HEK293 (cell line): Measurements from ENCODE around the gene PSME4.

ENCODE experiments used
- CTCF ChIA-PET: fragments of 350-600 bp; formaldehyde crosslinking; extraction: SDS; loops from one replicate; lab custom pipeline; 2021; ENCODE audit warnings: antibody characterized with exemption; lab: Yijun Ruan, JAX
- POLR2A ChIA-PET: fragments of 300-600 bp; formaldehyde crosslinking; extraction: SDS; loops from one replicate; lab custom pipeline; 2020; ENCODE audit warnings: antibody characterized with exemption, inconsistent platforms; lab: Yijun Ruan, JAX
- H3K27ac ChIP-seq: fragments of 200-500 bp; sonication (Bioruptor generic); 2 replicates; pipeline ENCODE4 v1.5.1; 2014; ENCODE audit warnings: low read depth, low read length, control low read depth, inconsistent platforms; ENCODE audit errors: extremely low read depth
- H3K36me3 ChIP-seq, 2 experiments: fragments of 200-500 bp in 1 of 2; sonication (Bioruptor generic) in 1 of 2; 1 replicate in 1 of 2; 2 replicates in 1 of 2; pipeline ENCODE4 v1.5.1; 2014 to 2017; ENCODE audit warnings: inconsistent platforms in 2 of 2, low read length in 2 of 2; ENCODE audit not compliant: control insufficient read depth in 2 of 2, insufficient read depth in 1 of 2
- H3K4me1 ChIP-seq: fragments of 200-500 bp; sonication (Bioruptor generic); 2 replicates; pipeline ENCODE4 v1.5.1; 2014; ENCODE audit warnings: mild to moderate bottlenecking, low read length, inconsistent platforms; ENCODE audit not compliant: control insufficient read depth, insufficient read depth
- H3K4me3 ChIP-seq: 2 replicates; pipeline ENCODE4 v1.5.1; 2011; ENCODE audit warnings: low read depth, mild to moderate bottlenecking, control low read depth, low read length, moderate library complexity
- H3K9me3 ChIP-seq: fragments of 200-500 bp; sonication (Bioruptor generic); 2 replicates; pipeline ENCODE4 v1.5.1; 2014; ENCODE audit warnings: low read depth, low read length, inconsistent platforms; ENCODE audit not compliant: control insufficient read depth, insufficient read depth
- BCL11A ChIP-seq: fragments of 450-650 bp; formaldehyde crosslinking; IDR thresholded peaks from 2 replicates; pipeline ENCODE4 v1.5.1; 2016; ENCODE audit warnings: low read depth, missing biosample characterization, missing genetic modification characterization
- BCL11B ChIP-seq: fragments of 450-650 bp; formaldehyde crosslinking; IDR thresholded peaks from 2 replicates; pipeline ENCODE4 v1.5.1; 2016; ENCODE audit warnings: low read depth, missing biosample characterization, missing genetic modification characterization
- FEZF1 ChIP-seq: fragments of 450-650 bp; formaldehyde crosslinking; IDR thresholded peaks from 2 replicates; pipeline ENCODE4 v1.5.1; 2016; ENCODE audit warnings: missing biosample characterization, missing genetic modification characterization
- HOXC10 ChIP-seq: sonication (generic); formaldehyde crosslinking; IDR thresholded peaks from 2 replicates; pipeline ENCODE4 v1.8.1; 2023; ENCODE audit warnings: mild to moderate bottlenecking, missing genetic modification reagents
- KLF16 ChIP-seq: fragments of 450-650 bp; formaldehyde crosslinking; IDR thresholded peaks from 2 replicates; pipeline ENCODE4 v1.5.1; 2017; ENCODE audit warnings: missing biosample characterization, missing genetic modification characterization
- KLF7 ChIP-seq: fragments of 450-650 bp; formaldehyde crosslinking; IDR thresholded peaks from 2 replicates; pipeline ENCODE4 v1.5.1; 2016; ENCODE audit warnings: missing biosample characterization, missing genetic modification characterization, borderline replicate concordance
- MYNN ChIP-seq: fragments of 450-650 bp; formaldehyde crosslinking; IDR thresholded peaks from 2 replicates; pipeline ENCODE4 v1.5.1; 2016; ENCODE audit warnings: missing biosample characterization, missing genetic modification characterization, borderline replicate concordance
- OSR2 ChIP-seq: fragments of 450-650 bp; formaldehyde crosslinking; IDR thresholded peaks from 2 replicates; pipeline ENCODE4 v1.5.1; 2016; ENCODE audit warnings: missing biosample characterization, missing genetic modification characterization
- PRDM1 ChIP-seq: fragments of 450-650 bp; formaldehyde crosslinking; IDR thresholded peaks from 2 replicates; pipeline ENCODE4; 2016; ENCODE audit warnings: missing biosample characterization, missing genetic modification characterization
- ZBTB21 ChIP-seq: fragments of 450-650 bp; formaldehyde crosslinking; IDR thresholded peaks from 2 replicates; pipeline ENCODE4 v1.5.1; 2017; ENCODE audit warnings: missing biosample characterization, missing genetic modification characterization
- ZFP37 ChIP-seq: fragments of 450-650 bp; formaldehyde crosslinking; IDR thresholded peaks from 2 replicates; pipeline ENCODE4 v1.5.1; 2016; ENCODE audit warnings: missing biosample characterization, missing genetic modification characterization
- ZNF133 ChIP-seq: fragments of 450-650 bp; formaldehyde crosslinking; IDR thresholded peaks from 2 replicates; pipeline ENCODE4 v1.5.1; 2016; ENCODE audit warnings: missing biosample characterization, missing genetic modification characterization
- ZNF140 ChIP-seq: fragments of 450-650 bp; formaldehyde crosslinking; IDR thresholded peaks from 2 replicates; pipeline ENCODE4 v1.5.1; 2016; ENCODE audit warnings: missing biosample characterization, missing genetic modification characterization
- ZNF155 ChIP-seq: fragments of 450-650 bp; formaldehyde crosslinking; IDR thresholded peaks from 2 replicates; pipeline ENCODE4 v1.5.1; 2016; ENCODE audit warnings: missing biosample characterization, missing genetic modification characterization
- ZNF19 ChIP-seq: fragments of 450-650 bp; formaldehyde crosslinking; IDR thresholded peaks from 2 replicates; pipeline ENCODE4; 2016; ENCODE audit warnings: missing biosample characterization, missing genetic modification characterization, low read depth
- ZNF221 ChIP-seq: fragments of 450-650 bp; formaldehyde crosslinking; IDR thresholded peaks from 2 replicates; pipeline ENCODE4 v1.5.1; 2017; ENCODE audit warnings: missing biosample characterization, missing genetic modification characterization, borderline replicate concordance
- ZNF416 ChIP-seq: fragments of 450-650 bp; formaldehyde crosslinking; IDR thresholded peaks from 2 replicates; pipeline ENCODE4 v1.5.1; 2016; ENCODE audit warnings: missing biosample characterization, missing genetic modification characterization
- ZNF423 ChIP-seq: fragments of 450-650 bp; formaldehyde crosslinking; IDR thresholded peaks from 2 replicates; pipeline ENCODE4 v1.5.1; 2016; ENCODE audit warnings: missing biosample characterization, missing genetic modification characterization
- ZNF548 ChIP-seq: fragments of 450-650 bp; formaldehyde crosslinking; IDR thresholded peaks from 2 replicates; pipeline ENCODE4 v1.5.1; 2016; ENCODE audit warnings: missing biosample characterization, missing genetic modification characterization
- ZNF555 ChIP-seq: fragments of 450-650 bp; formaldehyde crosslinking; conservative IDR thresholded peaks from 2 replicates; pipeline ENCODE4 v1.5.1; 2017; ENCODE audit warnings: missing biosample characterization, mild to moderate bottlenecking, missing genetic modification characterization, inconsistent platforms
- ZNF558 ChIP-seq: fragments of 450-650 bp; formaldehyde crosslinking; IDR thresholded peaks from 2 replicates; pipeline ENCODE4 v1.5.1; 2016; ENCODE audit warnings: missing biosample characterization, missing genetic modification characterization
- ZNF585B ChIP-seq: fragments of 450-650 bp; formaldehyde crosslinking; IDR thresholded peaks from 2 replicates; pipeline ENCODE4 v1.5.1; 2016; ENCODE audit warnings: missing biosample characterization, missing genetic modification characterization
- ZNF660 ChIP-seq: fragments of 450-650 bp; IDR thresholded peaks from 2 replicates; pipeline ENCODE4 v1.5.1; 2018; ENCODE audit warnings: missing biosample characterization, mild to moderate bottlenecking, missing genetic modification characterization
- ZNF664 ChIP-seq: fragments of 450-650 bp; formaldehyde crosslinking; IDR thresholded peaks from 2 replicates; pipeline ENCODE4 v1.5.1; 2016; ENCODE audit warnings: missing biosample characterization, missing genetic modification characterization
- ZNF701 ChIP-seq: fragments of 450-650 bp; formaldehyde crosslinking; IDR thresholded peaks from 2 replicates; pipeline ENCODE4 v1.5.1; 2016; ENCODE audit warnings: missing biosample characterization, missing genetic modification characterization
- ZNF707 ChIP-seq: fragments of 450-650 bp; formaldehyde crosslinking; IDR thresholded peaks from 2 replicates; pipeline ENCODE4 v1.5.1; 2016; ENCODE audit warnings: missing biosample characterization, missing genetic modification characterization
- ZNF76 ChIP-seq: fragments of 450-650 bp; formaldehyde crosslinking; IDR thresholded peaks from 2 replicates; pipeline ENCODE4; 2016; ENCODE audit warnings: low read depth, missing biosample characterization, missing genetic modification characterization, borderline replicate concordance
- ZNF776 ChIP-seq: fragments of 450-650 bp; formaldehyde crosslinking; IDR thresholded peaks from 2 replicates; pipeline ENCODE4 v1.5.0; 2017; ENCODE audit warnings: missing biosample characterization, missing genetic modification characterization, borderline replicate concordance
- ZNF837 ChIP-seq: fragments of 450-650 bp; formaldehyde crosslinking; IDR thresholded peaks from 2 replicates; pipeline ENCODE4 v1.5.1; 2016; ENCODE audit warnings: missing biosample characterization, missing genetic modification characterization
- ZNF843 ChIP-seq: fragments of 450-650 bp; formaldehyde crosslinking; IDR thresholded peaks from 2 replicates; pipeline ENCODE4 v1.5.1; 2016; ENCODE audit warnings: missing biosample characterization, missing genetic modification characterization
- ZSCAN30 ChIP-seq: fragments of 450-650 bp; IDR thresholded peaks from 2 replicates; pipeline ENCODE4 v1.5.1; 2018; ENCODE audit warnings: missing biosample characterization, mild to moderate bottlenecking, missing genetic modification characterization, moderate library complexity
- ZSCAN5A ChIP-seq: fragments of 450-650 bp; formaldehyde crosslinking; IDR thresholded peaks from 2 replicates; pipeline ENCODE4 v1.5.1; 2016; ENCODE audit warnings: missing biosample characterization, missing genetic modification characterization

Gene PSME4

GRCh38 chr2:53945538-53945937, 25.3 kb downstream of the PSME4 start:
- Histone ChIP-seq H3K4me1 (peaks cover 2% of the 10 kb centered on the region; the same call in 1 of the 2 replicates), H3K36me3 (peaks cover 24 to 37% of the 10 kb centered on the region in 2 experiments), H3K4me3 (no peak overlapping the region), H3K9me3 (no peaks in the 10 kb centered on the region), H3K27ac (no peak overlapping the region)
- ChIA-PET CTCF (no interaction called here), POLR2A (interaction anchor here (0.6 kb wide), 1 partner anchor 73 kb away, joined by 4 read pairs; no protein-coding TSS in a partner anchor)
- 0 out of 2 replicates have a peak, but pooled peaks have one; percentile 7 for TF ChIP-seq PRDM1 (tag by site-specific recombination)
- TF ChIP-seq OSR2 = no peak

GRCh38 chr2:53944542-53944941, 26.3 kb downstream of the PSME4 start:
- POLR2A ChIA-PET = no interaction called here
- no peaks in the 10 kb centered on the region for H3K9me3 ChIP-seq
- H3K4me1 ChIP-seq = peaks cover 2% of the 10 kb centered on the region; the same call in 1 of the 2 replicates
- H3K36me3 ChIP-seq = peaks cover 24 to 43% of the 10 kb centered on the region in 2 experiments
- no peak overlapping the region for H3K4me3 ChIP-seq
- CTCF ChIA-PET = interaction anchor here (0.9 kb wide), 1 partner anchor 11 kb away, joined by 3 read pairs; no protein-coding TSS in a partner anchor
- TF ChIP-seq OSR2 = no peak
- TF ChIP-seq ZNF221 (tag by site-specific recombination) = no peak
- TF ChIP-seq ZNF19 (tag by site-specific recombination) = no peak
- no peak for TF ChIP-seq ZNF548 (tag by site-specific recombination)
- no peak for TF ChIP-seq ZNF155 (tag by site-specific recombination)
- no peak for TF ChIP-seq KLF7 (tag by site-specific recombination)
- TF ChIP-seq ZNF133 (tag by site-specific recombination) = no peak
- TF ChIP-seq FEZF1 (tag by site-specific recombination) = no peak
- no peak for TF ChIP-seq ZNF843 (tag by site-specific recombination)
- TF ChIP-seq ZNF664 = no peak
- no peak for TF ChIP-seq ZNF701 (tag by site-specific recombination)
- no peak for TF ChIP-seq HOXC10 (CRISPR knock-in tag)
- TF ChIP-seq, all 188 proteins: peak for 0
- H3K27ac ChIP-seq = no peak overlapping the region

GRCh38 chr2:53942280-53942679, 28.5 kb downstream of the PSME4 start:
- ChIA-PET CTCF (interaction anchor here (1.0 to 1.6 kb wide), 2 partner anchors 8 to 29 kb away, joined by 3 to 4 read pairs; no protein-coding TSS in a partner anchor), POLR2A (no interaction called here)
- Histone ChIP-seq H3K36me3 (peaks cover 26 to 45% of the 10 kb centered on the region in 2 experiments), H3K4me1 (no peaks in the 10 kb centered on the region), H3K27ac (no peak overlapping the region), H3K4me3 (no peak overlapping the region), H3K9me3 (no peaks in the 10 kb centered on the region)
- TF ChIP-seq KLF16 (no peak), ZNF221 (tag by site-specific recombination) (no peak), ZNF558 (tag by site-specific recombination) (no peak)

GRCh38 chr2:53941749-53942148, 29.0 kb downstream of the PSME4 start:
- ChIA-PET CTCF (interaction anchor here (1.6 kb wide), 1 partner anchor 29 kb away, joined by 3 read pairs; no protein-coding TSS in a partner anchor), POLR2A (no interaction called here)
- no peak overlapping the region for H3K27ac ChIP-seq
- no peaks in the 10 kb centered on the region for H3K4me1 ChIP-seq
- TF ChIP-seq MYNN (tag by site-specific recombination) = no peak
- no peak for TF ChIP-seq ZNF555 (tag by site-specific recombination)
- TF ChIP-seq ZNF416 (tag by site-specific recombination) = no peak
- TF ChIP-seq ZNF585B (tag by site-specific recombination) = no peak
- TF ChIP-seq BCL11B (tag by site-specific recombination) = no peak
- no peak for TF ChIP-seq ZNF660 (tag by site-specific recombination)
- no peak for TF ChIP-seq ZNF837
- no peak for TF ChIP-seq ZNF707 (tag by site-specific recombination)
- no peak for TF ChIP-seq ZNF423
- TF ChIP-seq ZSCAN5A (tag by site-specific recombination) = no peak
- no peak for TF ChIP-seq BCL11A (tag by site-specific recombination)
- no peak for TF ChIP-seq ZNF140 (tag by site-specific recombination)
- TF ChIP-seq ZSCAN30 = no peak
- no peak for TF ChIP-seq ZFP37 (tag by site-specific recombination)
- TF ChIP-seq ZNF776 (tag by site-specific recombination) = no peak
- no peak for TF ChIP-seq ZBTB21
- no peak for TF ChIP-seq ZNF76
- peaks cover 26 to 45% of the 10 kb centered on the region in 2 experiments for H3K36me3 ChIP-seq
- no peaks in the 10 kb centered on the region for H3K9me3 ChIP-seq
- no peak overlapping the region for H3K4me3 ChIP-seq
